Panc1 (cell line): ENCODE data around the gene PRSS27. TPM values are rescaled to one million over a fixed set of nuclear protein-coding genes. Genes with fewer than 3 reads are reported as not detected.

Source experiments
- ATAC-seq: fragments of 200-7000 bp; cut with Tn5 transposase; 2 replicates; pipeline ENCODE4 v1.9.1; 2020; ENCODE audit warnings: mild to moderate bottlenecking, moderate library complexity
- BruUV-seq: library from RNA; stranded (reverse); fragments of 400-500 nt; replicated peaks from 2 replicates; lab custom pipeline; 2021; lab: Mats Ljungman, UMichigan
- CTCF ChIA-PET: fragments of 300-600 bp; sonication (Branson Sonifier 250); formaldehyde crosslinking; loops from one replicate; lab custom pipeline; 2022; ENCODE audit warnings: antibody characterized with exemption; lab: Charles Lee
- POLR2A ChIA-PET: fragments of 300-600 bp; sonication (Branson Sonifier 250); formaldehyde crosslinking; loops from one replicate; lab custom pipeline; 2022; ENCODE audit warnings: antibody characterized with exemption; lab: Charles Lee
- DNase-seq: peaks from one replicate; pipeline ENCODE4 v3.0.0-alpha.2; 2010; ENCODE audit warnings: low read depth, low spot score
- H3K27ac ChIP-seq: 2 replicates; pipeline ENCODE4 v1.5.1; 2011; ENCODE audit warnings: mild to moderate bottlenecking, low read length, inconsistent platforms
- H3K27me3 ChIP-seq: fragments of 200-500 bp; sonication (Bioruptor generic); 2 replicates; pipeline ENCODE4 v1.6.0; 2014; ENCODE audit warnings: low read length, inconsistent platforms; ENCODE audit not compliant: control insufficient read depth, insufficient read depth
- H3K36me3 ChIP-seq: fragments of 200-500 bp; sonication (Bioruptor generic); 2 replicates; pipeline ENCODE4 v1.5.1; 2014; ENCODE audit warnings: inconsistent platforms, mild to moderate bottlenecking, low read length, moderate library complexity; ENCODE audit not compliant: control insufficient read depth, insufficient read depth
- H3K4me1 ChIP-seq: 2 replicates; pipeline ENCODE4 v1.5.1; 2011; ENCODE audit warnings: inconsistent platforms, mild to moderate bottlenecking, low read length, moderate library complexity; ENCODE audit not compliant: control insufficient read depth, insufficient read depth
- H3K4me3 ChIP-seq, 2 experiments: 2 replicates each; pipeline ENCODE4 v1.5.1; 2011 to 2012; ENCODE audit warnings: low read depth in 2 of 2, low read length in 2 of 2, mild to moderate bottlenecking in 2 of 2, inconsistent platforms in 1 of 2, moderate library complexity in 1 of 2
- H3K9me3 ChIP-seq: fragments of 200-500 bp; sonication (Bioruptor generic); 2 replicates; pipeline ENCODE4 v1.5.1; 2014; ENCODE audit warnings: low read depth, mild to moderate bottlenecking, inconsistent platforms, low read length, moderate library complexity; ENCODE audit not compliant: control insufficient read depth, insufficient read depth
- POLR2AphosphoS5 ChIP-seq: IDR thresholded peaks from 2 replicates; pipeline ENCODE4 v1.6.1; 2012; ENCODE audit warnings: mild to moderate bottlenecking, low read depth, low read length, moderate library complexity
- SIN3A ChIP-seq: IDR thresholded peaks from 2 replicates; pipeline ENCODE4 v1.6.1; 2012; ENCODE audit warnings: low read depth, mild to moderate bottlenecking, low read length, moderate library complexity, borderline replicate concordance; ENCODE audit not compliant: insufficient read depth
- TCF7L2 ChIP-seq: IDR thresholded peaks from 2 replicates; pipeline ENCODE4 v1.6.1; 2011; ENCODE audit warnings: mild to moderate bottlenecking, low read depth, low read length, inconsistent platforms
- in situ Hi-C: cut with HindIII; loops from 2 replicates; pipeline ENCODE4 v1.10.0; 2016; ENCODE audit warnings: low sequenced_read_pairs, low pct_unique_long_range_greater_than_20kb
- intact Hi-C: fragments of 100-400 bp; cut with micrococcal nuclease; formaldehyde crosslinking; loops from one replicate; pipeline ENCODE4 v1.10.0; 2022; ENCODE audit not compliant: unreplicated experiment
- total RNA-seq: library from RNA; stranded (reverse); gene quantifications from one replicate; pipeline ENCODE4 v1.2.1, GENCODE V29; 2021; ENCODE audit not compliant: unreplicated experiment
- TF ChIP-seq, protein P1 (sequence below): fragments of 450-650 bp; IDR thresholded peaks from 2 replicates; pipeline ENCODE4 v1.5.1; 2017; ENCODE audit warnings: mild to moderate bottlenecking
- TF ChIP-seq, protein P2 (sequence below), 2 experiments: IDR thresholded peaks; 2 replicates each; pipeline ENCODE4 v1.6.1; 2011 to 2012; ENCODE audit warnings: low read depth in 2 of 2, control low read depth in 1 of 2, low read length in 1 of 2, mild to moderate bottlenecking in 1 of 2, moderate library complexity in 1 of 2; ENCODE audit not compliant: insufficient read depth in 1 of 2

Gene PRSS27
- total RNA-seq, 1 experiment from 2014 or later, result 3.3 TPM

DNA sequence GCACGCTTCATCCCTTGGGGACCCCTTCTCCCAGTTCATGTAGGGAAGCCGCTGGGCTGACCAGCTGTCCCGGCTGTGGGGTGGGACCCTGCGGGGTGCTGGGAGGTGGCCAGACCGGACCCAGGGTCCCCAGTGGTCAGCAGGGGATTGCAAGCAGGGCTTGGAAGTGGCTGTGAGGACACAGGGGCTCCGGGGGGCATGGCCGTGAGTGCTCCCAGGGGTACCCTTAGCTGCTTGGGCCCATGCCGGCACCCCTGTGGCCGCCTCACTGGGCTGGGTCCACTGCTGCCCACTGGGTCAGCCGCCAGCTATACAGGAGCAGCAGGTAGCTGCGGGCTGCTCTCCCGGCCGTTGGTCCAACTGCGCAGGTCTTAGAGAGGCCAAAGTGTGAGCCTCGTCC, 18.8 kb downstream of the PRSS27 start:
- no peak overlapping the region for H3K4me3 ChIP-seq
- intact Hi-C loops, result no loop called here
- no peaks in the 10 kb centered on the region for H3K4me1 ChIP-seq
- no TSS peak for BruUV-seq
- no peak overlapping the region for H3K27ac ChIP-seq
- POLR2A ChIA-PET, result no interaction called here
- in situ Hi-C loops, result no loop called here
- TF ChIP-seq, protein P1, sequence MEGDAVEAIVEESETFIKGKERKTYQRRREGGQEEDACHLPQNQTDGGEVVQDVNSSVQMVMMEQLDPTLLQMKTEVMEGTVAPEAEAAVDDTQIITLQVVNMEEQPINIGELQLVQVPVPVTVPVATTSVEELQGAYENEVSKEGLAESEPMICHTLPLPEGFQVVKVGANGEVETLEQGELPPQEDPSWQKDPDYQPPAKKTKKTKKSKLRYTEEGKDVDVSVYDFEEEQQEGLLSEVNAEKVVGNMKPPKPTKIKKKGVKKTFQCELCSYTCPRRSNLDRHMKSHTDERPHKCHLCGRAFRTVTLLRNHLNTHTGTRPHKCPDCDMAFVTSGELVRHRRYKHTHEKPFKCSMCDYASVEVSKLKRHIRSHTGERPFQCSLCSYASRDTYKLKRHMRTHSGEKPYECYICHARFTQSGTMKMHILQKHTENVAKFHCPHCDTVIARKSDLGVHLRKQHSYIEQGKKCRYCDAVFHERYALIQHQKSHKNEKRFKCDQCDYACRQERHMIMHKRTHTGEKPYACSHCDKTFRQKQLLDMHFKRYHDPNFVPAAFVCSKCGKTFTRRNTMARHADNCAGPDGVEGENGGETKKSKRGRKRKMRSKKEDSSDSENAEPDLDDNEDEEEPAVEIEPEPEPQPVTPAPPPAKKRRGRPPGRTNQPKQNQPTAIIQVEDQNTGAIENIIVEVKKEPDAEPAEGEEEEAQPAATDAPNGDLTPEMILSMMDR, result no peak
- TF ChIP-seq POLR2AphosphoS5 (no peak), SIN3A (no peak), TCF7L2 (no peak)
- TF ChIP-seq, protein P2, sequence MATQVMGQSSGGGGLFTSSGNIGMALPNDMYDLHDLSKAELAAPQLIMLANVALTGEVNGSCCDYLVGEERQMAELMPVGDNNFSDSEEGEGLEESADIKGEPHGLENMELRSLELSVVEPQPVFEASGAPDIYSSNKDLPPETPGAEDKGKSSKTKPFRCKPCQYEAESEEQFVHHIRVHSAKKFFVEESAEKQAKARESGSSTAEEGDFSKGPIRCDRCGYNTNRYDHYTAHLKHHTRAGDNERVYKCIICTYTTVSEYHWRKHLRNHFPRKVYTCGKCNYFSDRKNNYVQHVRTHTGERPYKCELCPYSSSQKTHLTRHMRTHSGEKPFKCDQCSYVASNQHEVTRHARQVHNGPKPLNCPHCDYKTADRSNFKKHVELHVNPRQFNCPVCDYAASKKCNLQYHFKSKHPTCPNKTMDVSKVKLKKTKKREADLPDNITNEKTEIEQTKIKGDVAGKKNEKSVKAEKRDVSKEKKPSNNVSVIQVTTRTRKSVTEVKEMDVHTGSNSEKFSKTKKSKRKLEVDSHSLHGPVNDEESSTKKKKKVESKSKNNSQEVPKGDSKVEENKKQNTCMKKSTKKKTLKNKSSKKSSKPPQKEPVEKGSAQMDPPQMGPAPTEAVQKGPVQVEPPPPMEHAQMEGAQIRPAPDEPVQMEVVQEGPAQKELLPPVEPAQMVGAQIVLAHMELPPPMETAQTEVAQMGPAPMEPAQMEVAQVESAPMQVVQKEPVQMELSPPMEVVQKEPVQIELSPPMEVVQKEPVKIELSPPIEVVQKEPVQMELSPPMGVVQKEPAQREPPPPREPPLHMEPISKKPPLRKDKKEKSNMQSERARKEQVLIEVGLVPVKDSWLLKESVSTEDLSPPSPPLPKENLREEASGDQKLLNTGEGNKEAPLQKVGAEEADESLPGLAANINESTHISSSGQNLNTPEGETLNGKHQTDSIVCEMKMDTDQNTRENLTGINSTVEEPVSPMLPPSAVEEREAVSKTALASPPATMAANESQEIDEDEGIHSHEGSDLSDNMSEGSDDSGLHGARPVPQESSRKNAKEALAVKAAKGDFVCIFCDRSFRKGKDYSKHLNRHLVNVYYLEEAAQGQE (IDR thresholded peaks at IDR 0.05; ENCODE audit: insufficient read depth in 1 of 2, low read depth in 2 of 2, low read length in 1 of 2), result no peak
- H3K36me3 ChIP-seq, result peaks cover 3% of the 10 kb centered on the region
- no peaks in the 10 kb centered on the region for H3K9me3 ChIP-seq
- no peaks in the 10 kb centered on the region for H3K27me3 ChIP-seq
- DNase-seq (no peak), ATAC-seq (no peak)
- CTCF ChIA-PET, result no interaction called here

DNA sequence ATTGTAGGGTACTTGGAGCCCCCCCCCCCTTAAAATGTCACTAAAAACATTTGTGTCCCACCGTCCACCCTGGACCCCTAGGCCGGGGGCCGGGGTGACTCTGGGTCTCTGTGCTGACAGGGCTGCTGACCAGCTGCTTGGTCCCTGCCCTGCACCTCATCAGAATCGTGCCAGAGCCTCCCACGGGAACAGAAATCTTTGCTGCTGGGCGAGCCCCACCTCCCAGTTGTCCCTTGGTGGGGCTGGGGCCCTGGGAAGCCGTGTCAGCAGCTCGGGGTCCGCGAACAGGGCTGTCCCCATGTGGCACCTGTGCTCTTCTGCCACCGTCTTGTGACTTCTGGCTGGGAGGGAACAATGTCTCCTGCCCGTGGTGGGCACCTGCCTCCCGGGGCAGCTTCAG, 19.2 kb downstream of the PRSS27 start:
- Histone ChIP-seq H3K27ac (no peak overlapping the region), H3K36me3 (peaks cover 3% of the 10 kb centered on the region), H3K9me3 (no peaks in the 10 kb centered on the region), H3K4me1 (no peaks in the 10 kb centered on the region), H3K27me3 (no peaks in the 10 kb centered on the region), H3K4me3 (no peak overlapping the region)
- TF ChIP-seq POLR2AphosphoS5 (no peak), TCF7L2 (no peak), SIN3A (no peak)
- TF ChIP-seq, protein P2 (IDR thresholded peaks at IDR 0.05; ENCODE audit: insufficient read depth in 1 of 2, low read depth in 2 of 2, low read length in 1 of 2), result no peak
- TF ChIP-seq, protein P1, result no peak
- DNase-seq (no peak), ATAC-seq (no peak)
- intact Hi-C loops, result no loop called here
- in situ Hi-C loops, result no loop called here
- ChIA-PET POLR2A (no interaction called here), CTCF (no interaction called here)
- BruUV-seq, result no TSS peak
